Thyroid gland (tissue), 4 donors: ENCODE results near the gene RNF17.

Source experiments
- CTCF ChIP-seq, 6 experiments: fragments of 200-600 bp in 3 of 6; fragments of 450-650 bp in 3 of 6; sonication (generic) in 3 of 6; IDR thresholded peaks; one replicate each; pipeline ENCODE4 v1.5.1; 2016 to 2019; ENCODE audit warnings: antibody characterized with exemption in 6 of 6, mild to moderate bottlenecking in 2 of 6, inconsistent platforms in 1 of 6, moderate library complexity in 1 of 6
- POLR2A ChIP-seq, 2 donors: fragments of 450-650 bp; IDR thresholded peaks; one replicate each; pipeline ENCODE4 v1.6.1; 2017; ENCODE audit warnings: antibody characterized with exemption in 2 of 2, mild to moderate bottlenecking in 2 of 2, moderate library complexity in 1 of 2

DNA sequence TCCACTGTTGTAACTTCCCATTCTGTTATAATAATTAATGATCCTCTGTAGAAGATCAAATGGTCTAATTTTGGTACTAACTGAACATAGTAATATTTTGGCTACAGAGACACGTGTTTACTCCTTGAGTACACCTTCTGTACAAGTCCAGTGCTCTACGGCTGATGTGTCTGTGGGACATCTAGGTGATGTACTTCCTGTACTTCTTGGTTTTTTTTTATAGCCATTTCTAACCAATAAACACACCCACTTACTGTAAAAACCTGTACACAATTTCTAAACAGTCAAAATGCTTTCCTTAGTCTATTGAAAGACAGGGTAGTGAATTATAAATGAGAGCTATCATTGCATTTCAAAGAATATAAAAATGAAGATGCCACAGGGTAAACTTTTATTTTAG lies 118.7 kb downstream of the RNF17 start:
- TF ChIP-seq POLR2A (IDR thresholded peaks at IDR 0.05) = no peak
- TF ChIP-seq CTCF (IDR thresholded peaks at IDR 0.05) = no peak
